Subcutaneous abdominal adipose tissue (tissue), 5 donors: ENCODE data around the gene WWOX.

Experiments used
- H3K27ac ChIP-seq: one replicate; pipeline ENCODE4 v1.7.0; 2013; ENCODE audit warnings: low read depth, mild to moderate bottlenecking, inconsistent platforms, low read length, moderate library complexity
- H3K27me3 ChIP-seq, 5 donors: one replicate each; pipeline ENCODE4 v1.7.0; 2013; ENCODE audit warnings: low read length in 5 of 5, inconsistent platforms in 1 of 5; ENCODE audit not compliant: control insufficient read depth in 5 of 5, insufficient read depth in 4 of 5
- H3K36me3 ChIP-seq, 5 donors: one replicate each; pipeline ENCODE4 v1.7.0; 2013; ENCODE audit warnings: low read length in 5 of 5; ENCODE audit not compliant: control insufficient read depth in 5 of 5, insufficient read depth in 5 of 5
- H3K4me1 ChIP-seq, 5 donors: one replicate each; pipeline ENCODE4 v1.7.0; 2013; ENCODE audit warnings: low read length in 5 of 5, mild to moderate bottlenecking in 3 of 5, moderate library complexity in 1 of 5; ENCODE audit not compliant: control insufficient read depth in 5 of 5, insufficient read depth in 5 of 5
- H3K4me3 ChIP-seq, 5 donors: one replicate each; pipeline ENCODE4 v1.7.0; 2013; ENCODE audit warnings: low read length in 5 of 5, low read depth in 1 of 5
- H3K9ac ChIP-seq, 5 donors: one replicate each; pipeline ENCODE4 v1.7.0; 2013; ENCODE audit warnings: low read length in 5 of 5, mild to moderate bottlenecking in 4 of 5, moderate library complexity in 3 of 5
- H3K9me3 ChIP-seq, 5 donors: one replicate each; pipeline ENCODE4 v1.7.0; 2013; ENCODE audit warnings: low read length in 5 of 5; ENCODE audit not compliant: control insufficient read depth in 5 of 5
- donor health status: healthy.
- donor health status: healthy.
- donor health status: healthy.
- donor health status: healthy.
- donor health status: healthy.

WWOX gene

DNA sequence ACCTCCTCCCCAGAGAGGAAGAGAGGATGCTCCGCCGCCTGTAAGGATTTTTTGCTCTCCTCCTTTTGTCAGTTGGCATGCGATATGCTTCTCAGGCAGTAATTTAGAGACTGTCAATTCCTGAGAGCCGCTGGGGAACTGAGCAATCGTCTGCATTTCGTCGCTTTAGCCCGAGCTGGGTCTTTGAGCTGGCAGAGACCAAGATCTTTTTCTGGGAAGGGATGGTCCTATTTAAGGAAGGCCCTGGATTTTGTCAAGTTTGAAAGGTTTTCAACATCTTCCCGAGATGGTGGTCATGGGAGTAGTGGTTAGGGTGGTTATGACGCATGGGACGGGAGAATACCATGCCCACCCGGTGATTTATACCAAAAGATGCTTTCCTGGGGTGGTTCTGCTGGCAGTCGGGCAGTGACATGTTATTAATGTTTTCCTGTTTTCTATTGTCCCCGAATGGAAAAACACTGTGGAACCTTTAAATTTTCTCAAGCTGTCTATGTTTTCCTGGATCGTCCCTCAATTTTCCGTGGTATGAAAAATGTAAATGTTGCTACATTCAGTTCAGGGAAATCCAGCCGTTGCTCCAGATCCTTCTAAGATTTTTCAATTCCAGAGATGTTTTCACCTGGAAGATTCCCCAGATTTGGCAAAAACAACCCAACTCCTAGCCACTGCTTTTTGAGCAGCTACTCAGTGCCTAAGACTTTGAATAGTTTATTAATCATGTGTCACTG lies 914.6 kb downstream of the WWOX start:
- H3K9ac ChIP-seq = peak overlapping the region in 1 of 5 donors; percentile 7
- H3K27ac ChIP-seq = no peak overlapping the region
- no peaks in the 10 kb centered on the region for H3K36me3 ChIP-seq
- no peaks in the 10 kb centered on the region for H3K27me3 ChIP-seq
- H3K4me1 ChIP-seq = peaks cover 0 to 16% (median 6%) of the 10 kb centered on the region in 5 donors
- H3K4me3 ChIP-seq = no peak overlapping the region
- H3K9me3 ChIP-seq = no peaks in the 10 kb centered on the region

DNA sequence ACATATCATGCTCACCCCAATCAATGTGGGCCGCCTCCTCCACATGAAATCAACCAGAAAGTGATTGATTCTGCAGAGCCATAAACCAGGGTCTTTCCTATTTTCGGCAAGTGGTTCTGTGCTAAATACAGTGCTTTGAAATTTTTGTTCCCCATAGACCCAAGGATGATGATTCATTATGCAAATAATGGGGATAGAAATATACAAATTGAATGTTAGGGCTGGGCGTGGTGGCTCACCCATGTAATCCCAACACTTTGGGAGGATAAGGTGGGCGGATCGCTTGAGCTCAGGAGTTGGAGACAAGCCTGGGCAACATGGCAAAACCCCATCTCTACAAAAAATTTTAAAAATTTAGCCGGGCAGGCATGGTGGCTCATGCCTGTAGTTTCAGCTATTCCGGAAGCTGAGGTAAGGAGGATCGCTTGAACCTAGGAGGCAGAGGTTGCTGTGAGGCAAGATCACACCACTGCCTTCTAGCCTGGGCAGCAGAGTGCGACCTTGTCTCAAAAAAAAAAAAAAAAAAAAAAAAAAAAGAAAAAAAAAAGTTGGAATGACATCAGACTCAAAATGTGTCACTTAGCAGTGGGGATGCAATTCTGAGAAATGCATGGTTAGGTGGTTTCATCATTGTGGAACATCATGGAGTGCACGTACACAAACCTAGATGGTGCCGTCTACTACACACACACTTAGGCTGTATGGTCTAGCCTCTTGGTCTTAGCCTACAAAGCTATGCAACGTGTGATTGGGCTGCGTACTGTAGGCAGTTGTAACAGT lies 919.4 kb downstream of the WWOX start:
- H3K4me3 ChIP-seq = no peak overlapping the region
- no peaks in the 10 kb centered on the region for H3K36me3 ChIP-seq
- no peaks in the 10 kb centered on the region for H3K27me3 ChIP-seq
- no peak overlapping the region for H3K27ac ChIP-seq
- H3K9me3 ChIP-seq = no peaks in the 10 kb centered on the region
- no peak overlapping the region for H3K9ac ChIP-seq
- H3K4me1 ChIP-seq = peaks cover 0 to 10% (median 4%) of the 10 kb centered on the region in 5 donors

DNA sequence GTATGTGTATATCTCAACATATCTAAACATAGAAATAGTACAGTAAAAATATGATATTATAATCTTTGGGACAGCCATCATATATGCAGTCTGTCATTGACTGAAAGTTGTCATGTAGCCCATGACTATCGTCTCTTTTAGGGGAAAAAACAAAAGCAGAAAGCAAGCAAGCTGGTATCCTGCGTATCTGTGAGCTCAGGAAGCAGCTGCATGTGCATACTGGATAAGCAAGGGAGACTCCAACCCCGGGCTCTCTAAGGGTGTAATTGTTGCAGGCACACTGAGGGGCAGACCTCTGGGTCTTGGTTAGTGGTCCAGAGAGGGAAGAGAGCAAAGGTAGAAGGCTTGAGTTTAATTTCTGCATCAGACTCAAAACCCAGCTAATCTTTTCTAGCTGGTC lies 920.0 kb downstream of the WWOX start:
- Histone ChIP-seq H3K27me3 (no peaks in the 10 kb centered on the region), H3K27ac (no peak overlapping the region), H3K36me3 (no peaks in the 10 kb centered on the region), H3K4me1 (peaks cover 0 to 4% (median 0%) of the 10 kb centered on the region in 5 donors), H3K9me3 (no peaks in the 10 kb centered on the region), H3K9ac (no peak overlapping the region), H3K4me3 (no peak overlapping the region)

DNA sequence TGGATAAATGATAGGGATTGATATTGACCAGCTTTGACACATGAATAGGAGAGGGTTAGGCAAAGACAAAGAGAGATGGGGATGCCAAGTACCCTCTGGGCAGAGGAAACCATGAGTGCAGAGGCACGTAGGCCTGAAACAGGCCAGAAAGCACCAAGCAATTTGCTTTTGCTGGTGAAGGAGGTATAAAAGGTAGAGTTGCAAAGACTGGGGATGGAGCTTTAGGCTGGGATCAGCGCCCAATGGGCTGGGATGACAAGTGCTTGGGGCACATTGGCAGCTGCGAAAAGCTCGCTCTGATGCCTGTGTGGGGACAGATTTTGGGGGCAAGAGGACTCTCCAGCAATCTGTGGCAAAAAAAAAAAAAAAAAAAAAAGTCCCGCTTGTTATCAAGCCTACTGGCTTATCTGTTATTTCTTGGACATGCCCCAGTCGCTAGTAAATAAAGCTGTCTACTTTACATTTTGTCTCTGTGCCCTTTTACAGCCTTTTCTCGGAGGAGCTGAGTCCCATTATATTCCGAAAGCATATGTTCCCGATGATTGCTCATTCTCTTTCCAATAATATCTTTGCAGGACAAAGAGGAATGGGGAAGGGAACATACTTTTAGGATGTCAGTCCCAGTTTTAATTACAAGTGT lies 922.7 kb downstream of the WWOX start:
- no peak overlapping the region for H3K9ac ChIP-seq

DNA sequence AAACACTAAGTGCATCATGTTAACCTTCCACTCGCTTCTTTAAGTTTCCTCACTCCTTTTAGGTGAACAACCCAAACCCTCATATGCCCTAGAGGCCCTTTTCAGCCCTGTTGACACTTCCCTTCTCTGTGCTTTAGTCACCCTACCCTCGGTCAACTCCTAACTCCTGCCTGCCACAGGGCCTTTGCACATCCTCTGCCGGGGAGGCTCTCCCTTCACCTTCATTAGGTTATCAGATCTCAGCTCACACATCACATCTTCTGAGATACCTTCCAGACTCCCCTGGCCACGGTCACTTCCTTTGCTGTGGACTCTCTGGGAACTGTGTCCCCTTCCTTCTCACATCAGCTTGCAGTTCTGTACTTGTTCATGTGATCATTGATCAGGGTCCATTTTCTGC lies 926.7 kb downstream of the WWOX start:
- H3K9ac ChIP-seq = no peak overlapping the region
- H3K36me3 ChIP-seq = no peaks in the 10 kb centered on the region
- no peaks in the 10 kb centered on the region for H3K27me3 ChIP-seq
- H3K4me1 ChIP-seq = no peaks in the 10 kb centered on the region
- no peak overlapping the region for H3K4me3 ChIP-seq
- H3K27ac ChIP-seq = no peak overlapping the region
- H3K9me3 ChIP-seq = no peaks in the 10 kb centered on the region

More for the DNA sequence above, 922.7 kb downstream of the WWOX start:
- H3K36me3 ChIP-seq = no peaks in the 10 kb centered on the region
- H3K4me3 ChIP-seq = no peak overlapping the region
- H3K4me1 ChIP-seq = no peaks in the 10 kb centered on the region
- no peaks in the 10 kb centered on the region for H3K27me3 ChIP-seq
- H3K27ac ChIP-seq = no peak overlapping the region
- no peaks in the 10 kb centered on the region for H3K9me3 ChIP-seq

DNA sequence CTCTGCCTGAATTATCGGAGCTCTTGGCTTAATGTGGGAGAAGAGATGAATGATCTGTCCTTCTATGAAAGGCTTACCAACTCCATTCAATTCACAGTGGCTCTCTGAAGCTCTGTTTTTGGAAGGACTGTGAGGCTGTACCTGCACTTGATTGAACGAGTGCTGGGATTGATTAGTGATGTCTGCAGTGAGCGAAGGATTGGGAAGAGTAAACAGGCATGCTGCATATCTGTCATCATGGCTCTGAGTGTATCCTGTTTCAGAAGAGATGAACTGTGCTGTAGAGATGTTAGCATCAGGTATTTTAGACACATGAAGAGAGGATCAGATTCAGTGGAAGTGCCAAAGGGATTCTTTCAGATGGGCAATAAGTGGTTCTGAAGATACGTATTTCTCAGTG lies 937.1 kb downstream of the WWOX start:
- Histone ChIP-seq H3K4me3 (no peak overlapping the region), H3K36me3 (no peaks in the 10 kb centered on the region), H3K9me3 (peaks cover 0 to 2% (median 0%) of the 10 kb centered on the region in 5 donors), H3K4me1 (peaks cover 0 to 8% (median 4%) of the 10 kb centered on the region in 5 donors), H3K9ac (no peak overlapping the region), H3K27me3 (no peaks in the 10 kb centered on the region), H3K27ac (no peak overlapping the region)

DNA sequence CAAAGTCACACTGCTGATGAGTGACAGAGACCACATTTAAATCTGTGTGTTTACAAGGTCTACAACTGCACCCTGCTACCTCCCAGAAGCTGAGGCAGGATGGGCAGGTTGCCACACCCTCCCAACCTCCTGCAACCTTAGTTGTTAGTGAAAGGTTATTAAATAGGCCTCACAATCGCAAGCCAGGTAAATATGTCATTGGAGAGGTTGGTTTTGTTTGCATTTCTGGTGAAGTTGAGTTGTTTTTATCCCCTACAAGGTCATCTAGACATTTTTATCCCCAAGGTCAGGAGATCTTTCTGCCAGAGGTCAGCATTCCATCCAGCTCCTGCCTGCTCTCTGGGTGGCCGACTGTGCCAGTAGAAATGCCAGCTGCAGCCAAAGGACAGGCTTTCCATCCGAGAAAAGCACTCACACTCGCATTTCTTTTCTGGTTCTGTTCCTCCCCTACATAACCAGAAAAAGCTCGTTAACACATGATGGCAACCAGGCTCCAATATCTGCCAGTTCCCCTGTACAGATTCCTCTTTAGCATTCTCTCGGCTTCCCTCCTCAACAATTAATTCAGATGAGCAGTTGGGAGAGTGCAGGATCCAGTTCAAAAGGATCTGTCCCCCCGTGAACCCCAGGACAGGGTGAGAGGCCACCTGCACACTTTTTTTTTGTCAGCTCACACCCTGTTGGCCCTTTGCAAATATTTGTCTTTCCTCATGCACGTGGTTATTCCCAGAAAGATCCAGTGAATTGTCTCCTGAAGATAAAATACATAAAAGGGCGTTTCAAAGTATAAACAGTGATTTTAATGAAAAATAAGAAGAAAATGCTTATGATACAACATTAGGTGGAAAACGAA lies 938.3 kb downstream of the WWOX start:
- Histone ChIP-seq H3K27me3 (no peaks in the 10 kb centered on the region), H3K27ac (no peak overlapping the region)

DNA sequence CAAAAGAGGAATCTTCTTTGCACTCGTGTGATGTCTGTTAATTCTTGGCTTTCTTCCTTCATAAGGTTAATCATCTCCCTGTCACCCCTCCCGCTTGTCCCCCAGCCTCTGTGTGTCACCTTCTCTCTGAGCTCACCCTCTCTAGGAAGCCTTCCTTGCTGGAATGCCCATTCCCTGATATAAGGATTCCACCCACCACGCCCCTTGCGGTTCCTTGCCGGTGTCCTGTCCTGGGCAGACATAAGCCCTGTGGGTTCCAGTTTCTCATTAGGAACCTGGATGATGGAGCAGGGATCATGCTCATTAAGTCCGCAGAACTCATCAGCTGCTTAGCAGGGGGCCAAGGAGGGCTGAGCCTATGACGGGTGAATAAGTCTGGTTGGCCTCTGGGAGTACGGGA lies 941.8 kb downstream of the WWOX start:
- H3K27ac ChIP-seq = no peak overlapping the region
- no peaks in the 10 kb centered on the region for H3K9me3 ChIP-seq
- no peaks in the 10 kb centered on the region for H3K27me3 ChIP-seq
- no peaks in the 10 kb centered on the region for H3K36me3 ChIP-seq
- H3K4me1 ChIP-seq = peaks cover 0 to 15% (median 9%) of the 10 kb centered on the region in 5 donors
- no peak overlapping the region for H3K9ac ChIP-seq
- H3K4me3 ChIP-seq = no peak overlapping the region

More for the DNA sequence above, 938.3 kb downstream of the WWOX start:
- no peaks in the 10 kb centered on the region for H3K36me3 ChIP-seq
- H3K9me3 ChIP-seq = peaks cover 0 to 2% (median 0%) of the 10 kb centered on the region in 5 donors
- H3K9ac ChIP-seq = no peak overlapping the region
- peaks cover 0 to 8% (median 4%) of the 10 kb centered on the region in 5 donors for H3K4me1 ChIP-seq
- no peak overlapping the region for H3K4me3 ChIP-seq

DNA sequence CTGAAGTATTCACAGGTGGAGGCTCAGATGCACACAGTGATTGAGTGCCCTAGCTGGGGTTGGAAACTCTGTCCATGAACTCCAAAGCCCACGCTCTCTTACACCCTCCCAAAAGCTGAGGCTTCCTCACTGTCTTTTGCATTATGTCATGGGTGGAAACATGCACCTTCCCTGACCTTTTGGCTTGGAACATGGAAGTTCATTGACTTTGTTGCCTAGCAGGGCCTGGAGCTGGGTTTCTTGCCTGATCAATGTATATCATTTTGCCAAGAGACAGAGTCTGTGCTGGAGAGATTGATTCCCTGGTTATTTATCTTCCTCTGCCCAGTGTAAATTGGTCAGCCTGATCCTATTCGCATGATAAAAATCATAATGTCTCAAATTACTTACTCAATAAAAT lies 942.7 kb downstream of the WWOX start:
- Histone ChIP-seq H3K4me3 (no peak overlapping the region), H3K9ac (no peak overlapping the region), H3K27me3 (no peaks in the 10 kb centered on the region)

More for the DNA sequence above, 942.7 kb downstream of the WWOX start:
- Histone ChIP-seq H3K36me3 (no peaks in the 10 kb centered on the region), H3K4me1 (peaks cover 0 to 15% (median 9%) of the 10 kb centered on the region in 5 donors), H3K9me3 (no peaks in the 10 kb centered on the region), H3K27ac (no peak overlapping the region)
